Measurements from ENCODE around the gene KRTAP3-1.

The KRTAP3-1 gene

GRCh38 chr17:40974366-40974765 lies 34.6 kb downstream of the KRTAP3-1 start:
- no peak for DNase-seq

- no peak for DNase-seq
Observed at GRCh38 chr17:40967582-40967981, 41.3 kb downstream of the KRTAP3-1 start.

GRCh38 chr17:40966848-40967247 lies 42.1 kb downstream of the KRTAP3-1 start, which contains the start of gene KRT39:
Gene KRT39, minus strand, starts transcription at chr17:40966948. Its CDS starts 92 bp downstream, at chr17:40966856.
- no peak for DNase-seq

GRCh38 chr17:40963838-40964237 lies 45.1 kb downstream of the KRTAP3-1 start:
- no peak for DNase-seq

- no peak for DNase-seq
Observed at GRCh38 chr17:40962059-40962561, 46.8 kb downstream of the KRTAP3-1 start.

GRCh38 chr17:40961591-40961990 lies 47.3 kb downstream of the KRTAP3-1 start:
- DNase-seq = no peak

- DNase-seq = no peak
Observed at GRCh38 chr17:40960144-40960543, 48.8 kb downstream of the KRTAP3-1 start.
